Right lobe of liver (tissue), 4 donors: Measurements from ENCODE around the gene SNX9.

Experiments
- CTCF ChIP-seq, 4 donors: fragments of 200-600 bp in 3 of 4; fragments of 450-650 bp in 1 of 4; IDR thresholded peaks; one replicate each; pipeline versions ENCODE4 v1.5.1 to v1.8.0; 2016 to 2022; ENCODE audit warnings: antibody characterized with exemption in 4 of 4, mild to moderate bottlenecking in 2 of 4
- POLR2A ChIP-seq: fragments of 450-650 bp; IDR thresholded peaks from one replicate; pipeline ENCODE4 v1.6.1; 2017; ENCODE audit warnings: antibody characterized with exemption, mild to moderate bottlenecking
- donor health status: DM: no; HTN: no; CAD: no.
- donor health status: DM: no; HTN: no; CAD: no.
- donor health status: DM: no; HTN: yes; CAD: no.

DNA sequence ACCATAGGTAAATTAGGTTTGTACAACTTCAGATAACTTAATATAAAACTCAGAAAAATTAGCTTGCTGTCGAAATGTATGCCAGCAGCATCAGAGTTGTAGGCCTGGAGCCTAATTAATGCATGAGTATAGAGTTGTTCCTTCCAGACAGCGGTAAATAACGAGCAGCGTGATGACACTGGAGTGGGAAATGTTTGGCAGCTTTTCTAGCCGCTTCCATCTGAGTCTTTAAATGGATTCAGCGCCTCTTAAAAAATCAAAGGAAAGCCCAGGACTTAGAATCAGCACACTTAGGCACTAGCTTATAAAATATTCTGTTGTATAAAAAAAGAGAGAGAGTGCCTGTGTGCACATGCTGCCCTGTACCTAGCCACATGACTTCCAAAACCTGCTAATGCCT is 114.9 kb downstream of the SNX9 start:
- TF ChIP-seq CTCF (IDR thresholded peaks at IDR 0.05) (no peak), POLR2A (no peak)
